SU-DHL-6 (cell line): Measurements from ENCODE around the gene GPR135.

Experiments used
- EZH2phosphoT487 ChIP-seq: fragments of 200-600 bp; sonication (generic), shearing (Covaris generic); conservative IDR thresholded peaks from 2 replicates; pipeline ENCODE4 v1.6.1; 2018; ENCODE audit warnings: mild to moderate bottlenecking, antibody characterized with exemption, low read length, moderate library complexity, mixed read lengths
- TF ChIP-seq, protein P1 (sequence below): fragments of 200-600 bp; sonication (generic); IDR thresholded peaks from one replicate; pipeline ENCODE4 v1.5.1; 2017; ENCODE audit warnings: antibody characterized with exemption, mild to moderate bottlenecking, low read length, moderate library complexity; ENCODE audit not compliant: insufficient read depth, poor library complexity, severe bottlenecking

DNA sequence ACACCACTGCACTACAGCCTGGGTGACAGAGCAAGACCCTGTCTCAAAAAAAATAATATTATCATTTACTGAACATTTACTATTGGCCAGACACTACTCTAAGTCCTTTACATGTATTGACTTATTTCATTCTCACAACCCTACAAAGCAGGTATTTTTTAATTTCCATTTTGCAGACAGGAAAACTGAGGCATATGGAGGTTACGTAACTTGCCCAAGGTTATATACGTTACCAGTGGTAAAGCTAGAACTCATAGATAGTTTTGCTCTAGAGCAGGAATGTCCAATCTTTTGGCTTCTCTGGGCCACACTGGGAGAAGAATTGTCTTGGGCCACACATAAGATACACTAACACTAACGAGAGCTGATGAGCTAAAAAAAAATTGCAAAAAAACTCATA is 13.4 kb upstream of the GPR135 start:
- TF ChIP-seq, protein P1, sequence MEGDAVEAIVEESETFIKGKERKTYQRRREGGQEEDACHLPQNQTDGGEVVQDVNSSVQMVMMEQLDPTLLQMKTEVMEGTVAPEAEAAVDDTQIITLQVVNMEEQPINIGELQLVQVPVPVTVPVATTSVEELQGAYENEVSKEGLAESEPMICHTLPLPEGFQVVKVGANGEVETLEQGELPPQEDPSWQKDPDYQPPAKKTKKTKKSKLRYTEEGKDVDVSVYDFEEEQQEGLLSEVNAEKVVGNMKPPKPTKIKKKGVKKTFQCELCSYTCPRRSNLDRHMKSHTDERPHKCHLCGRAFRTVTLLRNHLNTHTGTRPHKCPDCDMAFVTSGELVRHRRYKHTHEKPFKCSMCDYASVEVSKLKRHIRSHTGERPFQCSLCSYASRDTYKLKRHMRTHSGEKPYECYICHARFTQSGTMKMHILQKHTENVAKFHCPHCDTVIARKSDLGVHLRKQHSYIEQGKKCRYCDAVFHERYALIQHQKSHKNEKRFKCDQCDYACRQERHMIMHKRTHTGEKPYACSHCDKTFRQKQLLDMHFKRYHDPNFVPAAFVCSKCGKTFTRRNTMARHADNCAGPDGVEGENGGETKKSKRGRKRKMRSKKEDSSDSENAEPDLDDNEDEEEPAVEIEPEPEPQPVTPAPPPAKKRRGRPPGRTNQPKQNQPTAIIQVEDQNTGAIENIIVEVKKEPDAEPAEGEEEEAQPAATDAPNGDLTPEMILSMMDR: no peak
- no peak for TF ChIP-seq EZH2phosphoT487
